Stromal cell of bone marrow (primary cell): ENCODE results near the gene ZNHIT6.
A peak's percentile ranks its signal among the peaks of the same experiment; 100 is the strongest.
"Not testable (repeated sequence)": the region's sequence is repeated elsewhere in the genome, so short reads cannot be mapped to it uniquely, and the experiment has no call there.

Experiments used
- DNase-seq: peaks from one replicate; pipeline ENCODE4 v3.0.0-alpha.2; 2012; ENCODE audit warnings: low read depth

Gene ZNHIT6

GRCh38 chr1:85707990-85708828, at the start of gene ZNHIT6:
Gene ZNHIT6 (minus strand): TSS chr1:85708433. CDS start chr1:85708284, 149 bp downstream.
- DNase-seq, result peak; percentile 91

GRCh38 chr1:85756864-85757263, 48.6 kb upstream of the ZNHIT6 start:
- no peak for DNase-seq

- DNase-seq, result no peak
Measured at GRCh38 chr1:85748120-85748519, 39.9 kb upstream of the ZNHIT6 start.

- DNase-seq, result no peak
Measured at GRCh38 chr1:85746777-85747176, 38.5 kb upstream of the ZNHIT6 start.

GRCh38 chr1:85743814-85744213, 35.6 kb upstream of the ZNHIT6 start:
- no peak for DNase-seq

- DNase-seq, result no peak
Measured at GRCh38 chr1:85734931-85735330, 26.7 kb upstream of the ZNHIT6 start.

GRCh38 chr1:85718678-85719340, 10.6 kb upstream of the ZNHIT6 start:
- DNase-seq, result no peak

GRCh38 chr1:85714418-85715114, 6.3 kb upstream of the ZNHIT6 start:
- not testable (repeated sequence) for DNase-seq

- DNase-seq, result no peak
Measured at GRCh38 chr1:85708829-85709227, 595 bp upstream of the ZNHIT6 start.

- no peak for DNase-seq
Measured at GRCh38 chr1:85707267-85707989, 805 bp downstream of the ZNHIT6 start.

- DNase-seq, result no peak
Measured at GRCh38 chr1:85705940-85706339, 2.3 kb downstream of the ZNHIT6 start.

GRCh38 chr1:85700422-85700821, 7.8 kb downstream of the ZNHIT6 start:
- DNase-seq, result no peak

- DNase-seq, result no peak
Measured at GRCh38 chr1:85697895-85698294, 10.3 kb downstream of the ZNHIT6 start.

- DNase-seq, result peak; percentile 54
Measured at GRCh38 chr1:85692730-85693314, 15.4 kb downstream of the ZNHIT6 start.

- no peak for DNase-seq
Measured at GRCh38 chr1:85689775-85690404, 18.3 kb downstream of the ZNHIT6 start.

GRCh38 chr1:85683292-85684025, 24.8 kb downstream of the ZNHIT6 start:
- DNase-seq, result no peak

GRCh38 chr1:85681087-85681486, 27.1 kb downstream of the ZNHIT6 start:
- peak; percentile 33 for DNase-seq

GRCh38 chr1:85678193-85678592, 30.0 kb downstream of the ZNHIT6 start:
- DNase-seq, result no peak

GRCh38 chr1:85677656-85678055, 30.6 kb downstream of the ZNHIT6 start:
- DNase-seq, result no peak

GRCh38 chr1:85672031-85672660, 36.1 kb downstream of the ZNHIT6 start:
- no peak for DNase-seq
